DMS53 (cell line): Measurements from ENCODE around the gene H2AZ1.

Experiments
- DNase-seq: peaks from one replicate; lab custom pipeline; 2025; lab: John Stamatoyannopoulos, UW

The H2AZ1 gene

GRCh38 chr4:99946356-99947189 is 3.5 kb downstream of the H2AZ1 start, which contains the start of gene DNAJB14:
Gene DNAJB14, minus strand, starts transcription at chr4:99946618. Its CDS starts 47 bp downstream, at chr4:99946571.
- peak; percentile 85 for DNase-seq

DNA sequence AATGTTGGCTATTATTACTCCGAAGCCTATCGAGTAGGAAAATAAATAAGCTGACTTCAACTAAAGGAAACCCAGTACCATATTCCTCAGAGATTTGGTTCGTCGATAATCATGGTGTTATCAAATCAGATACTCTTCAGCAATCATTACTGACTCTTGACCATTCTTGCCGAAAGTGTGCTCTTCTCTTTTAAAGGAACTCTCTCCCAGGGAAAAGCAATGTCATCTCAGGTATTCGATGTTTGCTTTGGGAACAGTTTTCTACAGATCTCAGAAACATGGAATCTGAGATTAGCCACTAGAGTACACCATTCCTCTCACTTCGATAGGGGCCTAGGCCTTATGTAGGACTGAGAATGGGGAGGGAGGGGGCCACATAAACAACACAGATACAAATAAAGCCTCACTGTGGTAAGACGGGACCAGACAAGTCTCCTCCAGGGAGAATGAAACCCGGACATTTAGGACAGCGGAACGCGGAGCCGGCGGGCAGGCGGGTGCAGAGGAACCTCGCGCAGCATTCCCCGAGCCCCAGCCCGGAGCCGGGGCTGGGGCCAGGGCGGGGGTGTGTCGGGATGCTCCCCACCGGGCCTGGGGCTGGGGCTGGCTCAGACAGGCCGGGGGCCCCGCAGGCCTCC is 4.2 kb downstream of the H2AZ1 start:
- peak; percentile 61 for DNase-seq

DNA sequence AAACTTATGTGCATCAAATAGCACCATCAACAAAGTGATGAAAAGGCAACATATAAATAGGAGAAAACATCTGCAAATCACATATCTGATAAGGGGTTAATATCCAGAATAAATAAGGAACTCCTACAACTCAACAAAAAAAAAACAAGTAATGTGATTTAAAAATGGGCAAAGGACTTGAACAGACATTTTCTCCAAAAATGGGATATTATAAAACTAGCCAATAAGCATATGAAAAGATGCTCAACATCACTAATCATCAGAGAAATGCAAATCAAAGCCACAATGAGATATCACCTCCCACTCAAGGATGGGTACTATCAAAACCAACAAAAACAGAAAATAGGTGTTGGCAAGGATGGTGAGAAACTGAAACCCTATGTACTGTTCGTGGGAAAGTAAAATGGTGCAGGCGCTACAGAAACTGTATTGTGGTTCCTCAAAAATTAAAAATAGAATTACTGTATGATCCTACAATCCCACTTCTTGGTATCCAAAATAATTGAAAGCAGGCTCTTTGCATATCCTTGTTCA is 6.1 kb downstream of the H2AZ1 start:
- DNase-seq, result no peak

DNA sequence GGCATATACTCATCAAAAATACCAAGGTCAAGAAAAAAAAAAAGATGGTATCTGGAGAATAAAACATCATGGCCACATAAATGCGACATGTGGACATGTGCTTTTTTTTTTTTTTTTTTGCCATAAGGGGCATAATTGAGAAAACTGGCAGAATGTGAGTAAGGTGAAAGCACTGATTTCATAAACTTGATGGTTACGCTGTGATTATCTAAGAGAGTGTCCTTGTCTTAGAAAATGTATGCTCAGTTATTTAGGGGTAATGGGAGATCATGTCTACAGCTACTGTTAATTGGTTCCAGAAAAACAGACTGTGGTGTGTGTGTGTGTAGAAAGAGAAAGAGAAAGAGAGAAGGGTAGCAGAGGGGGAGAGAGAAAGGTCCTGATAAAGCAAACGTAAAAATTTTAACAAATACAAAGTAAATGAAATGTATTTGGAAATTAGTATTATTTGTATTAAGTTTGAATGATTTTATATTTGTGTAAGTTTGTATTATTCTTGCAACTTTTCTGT is 11.8 kb downstream of the H2AZ1 start:
- no peak for DNase-seq

DNA sequence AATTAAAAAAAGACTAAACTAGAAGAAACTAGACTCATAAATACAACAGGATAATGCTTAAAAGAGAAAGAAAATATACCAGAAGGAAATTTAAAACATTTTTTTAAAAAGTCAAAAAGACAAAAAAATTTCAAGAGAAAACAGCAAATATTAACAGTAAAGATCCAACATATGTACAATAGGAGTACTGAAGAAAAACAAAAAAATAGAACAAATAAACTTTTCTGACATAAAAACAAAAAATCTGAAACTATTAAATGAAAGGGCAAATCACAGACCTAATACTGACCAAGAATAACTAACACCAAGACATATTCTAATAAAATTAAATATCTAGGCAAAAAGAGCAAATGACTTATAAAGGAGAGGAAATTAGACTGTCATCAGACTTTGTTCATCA is 15.2 kb downstream of the H2AZ1 start:
- DNase-seq, result peak; percentile 21

GRCh38 chr4:99927566-99927965 is 22.5 kb downstream of the H2AZ1 start:
- DNase-seq, result no peak

DNA sequence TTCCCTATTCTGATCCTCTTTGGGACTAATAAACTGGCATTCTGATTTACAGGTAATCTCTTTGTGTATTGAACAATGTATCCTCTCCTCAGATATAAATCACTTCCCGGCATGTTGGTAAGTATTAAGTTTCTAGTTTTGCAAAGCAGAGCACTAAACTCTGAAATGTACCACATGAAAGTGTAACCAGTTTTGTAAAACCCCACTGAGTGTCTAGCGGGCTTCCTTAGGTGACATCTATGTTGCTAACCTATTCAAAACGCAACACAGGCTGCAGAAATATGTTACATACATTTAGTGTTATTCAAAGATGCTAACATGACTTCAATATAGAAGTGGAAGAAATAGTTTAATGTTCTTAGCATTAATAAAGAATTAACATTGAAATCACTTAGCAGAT is 28.9 kb downstream of the H2AZ1 start:
- DNase-seq, result no peak

- DNase-seq, result no peak
These were observed 31.4 kb downstream of the H2AZ1 start for GRCh38 chr4:99918656-99919055.

- DNase-seq, result no peak
These were observed 32.5 kb downstream of the H2AZ1 start for GRCh38 chr4:99917575-99917974.

DNA sequence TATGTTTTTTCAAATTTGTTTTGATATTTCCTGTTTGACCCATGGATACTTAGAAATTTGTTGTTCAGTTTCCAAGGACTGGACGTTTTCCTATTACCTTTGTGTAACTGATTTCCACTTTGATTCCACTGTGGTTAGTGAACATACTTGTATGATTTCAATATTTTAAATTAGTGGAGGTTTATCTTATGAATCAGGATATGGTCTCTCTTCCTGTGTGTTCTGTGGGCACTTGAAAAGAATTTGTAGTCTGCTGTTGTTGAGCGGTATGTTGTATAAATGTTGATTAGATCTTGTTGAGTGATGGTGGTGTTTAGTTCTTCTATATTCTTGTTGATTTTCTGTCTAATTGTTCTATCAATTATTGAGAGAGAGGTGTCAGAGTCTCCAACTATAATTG is 34.6 kb downstream of the H2AZ1 start:
- DNase-seq, result no peak
